GM23338 (cell line): ENCODE results near the gene HELT.

Experiments
- CREB1 ChIP-seq: fragments of 250-450 bp; sonication (Bioruptor Pico); IDR thresholded peaks from 2 replicates; pipeline ENCODE4 v1.5.0; 2020; ENCODE audit warnings: low read depth, mild to moderate bottlenecking, moderate library complexity
- CTCF ChIP-seq, 2 experiments: fragments of 200-600 bp in 1 of 2; sonication (generic) in 1 of 2; conservative IDR thresholded peaks; 2 replicates each; pipeline versions ENCODE4 v1.5.1 to v1.6.1; 2016 to 2017; ENCODE audit warnings: antibody characterized with exemption in 2 of 2, low read depth in 2 of 2, mild to moderate bottlenecking in 2 of 2, moderate library complexity in 1 of 2
- ETS1 ChIP-seq: IDR thresholded peaks from 2 replicates; pipeline ENCODE4 v1.6.1; 2016; ENCODE audit warnings: antibody characterized with exemption
- EZH2 ChIP-seq: fragments of 200-600 bp; sonication (generic); IDR thresholded peaks from one replicate; pipeline ENCODE4 v1.8.0; 2017; ENCODE audit warnings: antibody characterized with exemption, mild to moderate bottlenecking, low read depth; ENCODE audit not compliant: unreplicated experiment
- EZH2phosphoT487 ChIP-seq: fragments of 200-600 bp; sonication (generic); IDR thresholded peaks from one replicate; pipeline ENCODE4 v1.8.1; 2018; ENCODE audit warnings: antibody characterized with exemption; ENCODE audit not compliant: unreplicated experiment
- JUNB ChIP-seq: IDR thresholded peaks from one replicate; pipeline ENCODE4 v1.6.1; 2016; ENCODE audit warnings: antibody characterized with exemption; ENCODE audit not compliant: unreplicated experiment
- POLR2AphosphoS5 ChIP-seq: IDR thresholded peaks from 2 replicates; pipeline ENCODE4 v1.6.1; 2016; ENCODE audit warnings: antibody characterized with exemption, low read depth
- REST ChIP-seq: IDR thresholded peaks from one replicate; pipeline ENCODE4 v1.6.1; 2018; ENCODE audit warnings: antibody characterized with exemption; ENCODE audit not compliant: unreplicated experiment

- TF ChIP-seq ETS1, result no peak
- TF ChIP-seq POLR2AphosphoS5, result no peak
- TF ChIP-seq CTCF (conservative IDR thresholded peaks at IDR 0.05; ENCODE audit: low read depth in 2 of 2), result no peak
- TF ChIP-seq EZH2, result no peak
- TF ChIP-seq REST, result no peak
- no peak for TF ChIP-seq JUNB
- no peak for TF ChIP-seq EZH2phosphoT487
- TF ChIP-seq CREB1 (CRISPR knock-in tag), result no peak
Measured at GRCh38 chr4:185054272-185054671, 36.0 kb downstream of the HELT start.
